Measurements from ENCODE around the gene AFM. TPM values are rescaled to one million over a fixed set of nuclear protein-coding genes. Genes with fewer than 3 reads are reported as not detected.

AFM gene
- total RNA-seq, 1 experiment from 2014 or later: not detected

DNA sequence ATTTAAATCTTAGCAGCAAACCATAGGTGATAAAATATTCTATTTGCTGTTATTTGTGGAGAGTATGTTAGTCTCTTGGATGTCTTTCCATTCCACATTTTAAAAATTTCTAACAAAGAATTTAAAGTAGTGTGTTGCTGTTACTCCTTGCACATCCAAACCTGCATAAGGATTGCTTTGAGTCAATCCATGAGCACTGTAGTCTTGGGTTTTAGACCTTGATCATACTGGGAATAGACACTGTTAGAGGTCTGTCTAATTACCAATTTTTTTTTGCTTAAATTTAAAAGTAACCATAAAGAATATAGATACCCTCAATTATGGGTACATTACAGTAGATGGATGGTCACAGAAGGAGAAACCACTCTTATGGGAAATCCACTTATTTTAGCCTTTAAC lies 44.0 kb upstream of the AFM start:
- Histone ChIP-seq H3K27ac (ENCODE audit: low read depth, low read length) (no peak overlapping the region), H4K20me1 (ENCODE audit: insufficient read depth) (no peaks in the 10 kb centered on the region), H3K4me2 (ENCODE audit: low read length) (no peak overlapping the region), H3K9me2 (ENCODE audit: insufficient read depth) (no peaks in the 10 kb centered on the region), H3K9me3 (ENCODE audit: control insufficient read depth in 1 of 2, insufficient read depth in 1 of 2, low read depth in 1 of 2, low read length in 2 of 2) (no peaks in the 10 kb centered on the region), H3K79me2 (ENCODE audit: insufficient read depth, low read length) (no peaks in the 10 kb centered on the region), H3K36me3 (ENCODE audit: control insufficient read depth in 1 of 2, insufficient read depth in 2 of 2, low read length in 2 of 2) (no peaks in the 10 kb centered on the region), H3K27me3 (ENCODE audit: insufficient read depth, low read length) (no peaks in the 10 kb centered on the region), H3K4me3 (replicated peaks in 1 of 2; ENCODE audit: low read depth in 1 of 2, low read length in 2 of 2) (no peak overlapping the region), H3K9ac (ENCODE audit: low read length) (no peak overlapping the region), H2AFZ (ENCODE audit: low read depth, low read length, poor library complexity, severe bottlenecking) (no peak overlapping the region), H3K4me1 (ENCODE audit: control insufficient read depth in 1 of 2, insufficient read depth in 2 of 2, low read length in 2 of 2) (no peaks in the 10 kb centered on the region)
- no peak for TF ChIP-seq CEBPB (IDR thresholded peaks at IDR 0.05; ENCODE audit: low read depth)
- BruUV-seq (replicated peaks): no TSS peak
- ChIA-PET CTCF (interaction anchor here (2.0 kb wide), 1 partner anchor 8 kb away, joined by 10 read pairs; no protein-coding TSS in a partner anchor), POLR2A (no interaction called here), RAD21 (ENCODE audit: low non-redundant PET in 1 of 2, low total read pairs in 2 of 2, uncharacterized antibody in 2 of 2, unreplicated experiment in 2 of 2) (no interaction called here)
- no peak for ATAC-seq
- intact Hi-C loops (cut with micrococcal nuclease): no loop called here
- DNase-seq (ENCODE audit: low read depth, low spot score): no peak

DNA sequence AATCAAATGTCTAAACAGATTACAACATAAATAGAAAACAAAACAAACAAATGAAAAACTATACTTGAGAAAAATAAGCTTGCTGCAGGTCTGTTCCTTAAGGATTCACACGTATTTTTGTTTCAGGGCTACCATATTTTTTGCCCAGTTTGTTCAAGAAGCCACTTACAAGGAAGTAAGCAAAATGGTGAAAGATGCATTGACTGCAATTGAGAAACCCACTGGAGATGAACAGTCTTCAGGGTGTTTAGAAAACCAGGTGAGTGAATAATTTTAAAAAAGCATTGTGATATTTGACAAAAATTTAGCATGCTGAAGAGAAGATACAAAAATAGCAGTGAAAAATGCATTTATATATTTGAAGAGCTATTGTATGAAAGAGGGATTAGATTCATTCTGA lies 43.5 kb upstream of the AFM start:
- H3K27me3 ChIP-seq (ENCODE audit: insufficient read depth, low read length): no peaks in the 10 kb centered on the region
- no peak overlapping the region for H3K4me3 ChIP-seq (replicated peaks in 1 of 2; ENCODE audit: low read depth in 1 of 2, low read length in 2 of 2)
- ChIA-PET RAD21 (ENCODE audit: low non-redundant PET in 1 of 2, low total read pairs in 2 of 2, uncharacterized antibody in 2 of 2, unreplicated experiment in 2 of 2) (no interaction called here), POLR2A (no interaction called here), CTCF (interaction anchor here (1.0 to 2.0 kb wide), 2 partner anchors 8 to 97 kb away, joined by 5 to 10 read pairs; no protein-coding TSS in a partner anchor)
- no peak overlapping the region for H2AFZ ChIP-seq (ENCODE audit: low read depth, low read length, poor library complexity, severe bottlenecking)
- no peak overlapping the region for H3K27ac ChIP-seq (ENCODE audit: low read depth, low read length)
- H3K9me2 ChIP-seq (ENCODE audit: insufficient read depth): no peaks in the 10 kb centered on the region
- H3K9ac ChIP-seq (ENCODE audit: low read length): no peak overlapping the region
- no TSS peak for BruUV-seq (replicated peaks)
- no peaks in the 10 kb centered on the region for H3K36me3 ChIP-seq (ENCODE audit: control insufficient read depth in 1 of 2, insufficient read depth in 2 of 2, low read length in 2 of 2)
- no peaks in the 10 kb centered on the region for H4K20me1 ChIP-seq (ENCODE audit: insufficient read depth)
- no peaks in the 10 kb centered on the region for H3K4me1 ChIP-seq (ENCODE audit: control insufficient read depth in 1 of 2, insufficient read depth in 2 of 2, low read length in 2 of 2)
- no peaks in the 10 kb centered on the region for H3K79me2 ChIP-seq (ENCODE audit: insufficient read depth, low read length)
- no peaks in the 10 kb centered on the region for H3K9me3 ChIP-seq (ENCODE audit: control insufficient read depth in 1 of 2, insufficient read depth in 1 of 2, low read depth in 1 of 2, low read length in 2 of 2)
- ATAC-seq (no peak), DNase-seq (ENCODE audit: low read depth, low spot score) (no peak)
- intact Hi-C loops (cut with micrococcal nuclease): no loop called here
- TF ChIP-seq ELF1 (IDR thresholded peaks at IDR 0.05; ENCODE audit: borderline replicate concordance, low read depth): no peak
- TF ChIP-seq SIN3A (IDR thresholded peaks at IDR 0.05; ENCODE audit: low read depth): no peak
- TF ChIP-seq, protein P1, sequence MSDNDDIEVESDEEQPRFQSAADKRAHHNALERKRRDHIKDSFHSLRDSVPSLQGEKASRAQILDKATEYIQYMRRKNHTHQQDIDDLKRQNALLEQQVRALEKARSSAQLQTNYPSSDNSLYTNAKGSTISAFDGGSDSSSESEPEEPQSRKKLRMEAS (IDR thresholded peaks at IDR 0.05): no peak
- no peak for TF ChIP-seq FOSL1 (IDR thresholded peaks at IDR 0.05; ENCODE audit: low read depth)
- no peak for TF ChIP-seq SRF (IDR thresholded peaks at IDR 0.05; ENCODE audit: low read depth)
- no peak for TF ChIP-seq JUND (IDR thresholded peaks at IDR 0.05)
- TF ChIP-seq, protein P2, sequence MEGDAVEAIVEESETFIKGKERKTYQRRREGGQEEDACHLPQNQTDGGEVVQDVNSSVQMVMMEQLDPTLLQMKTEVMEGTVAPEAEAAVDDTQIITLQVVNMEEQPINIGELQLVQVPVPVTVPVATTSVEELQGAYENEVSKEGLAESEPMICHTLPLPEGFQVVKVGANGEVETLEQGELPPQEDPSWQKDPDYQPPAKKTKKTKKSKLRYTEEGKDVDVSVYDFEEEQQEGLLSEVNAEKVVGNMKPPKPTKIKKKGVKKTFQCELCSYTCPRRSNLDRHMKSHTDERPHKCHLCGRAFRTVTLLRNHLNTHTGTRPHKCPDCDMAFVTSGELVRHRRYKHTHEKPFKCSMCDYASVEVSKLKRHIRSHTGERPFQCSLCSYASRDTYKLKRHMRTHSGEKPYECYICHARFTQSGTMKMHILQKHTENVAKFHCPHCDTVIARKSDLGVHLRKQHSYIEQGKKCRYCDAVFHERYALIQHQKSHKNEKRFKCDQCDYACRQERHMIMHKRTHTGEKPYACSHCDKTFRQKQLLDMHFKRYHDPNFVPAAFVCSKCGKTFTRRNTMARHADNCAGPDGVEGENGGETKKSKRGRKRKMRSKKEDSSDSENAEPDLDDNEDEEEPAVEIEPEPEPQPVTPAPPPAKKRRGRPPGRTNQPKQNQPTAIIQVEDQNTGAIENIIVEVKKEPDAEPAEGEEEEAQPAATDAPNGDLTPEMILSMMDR (IDR thresholded peaks at IDR 0.05 in 2 of 3, conservative IDR thresholded peaks at IDR 0.05 in 1 of 3; ENCODE audit: borderline replicate concordance in 1 of 3, insufficient read depth in 1 of 3, low read depth in 2 of 3, low read length in 2 of 3): no peak
- TF ChIP-seq POLR2AphosphoS5 (IDR thresholded peaks at IDR 0.05; ENCODE audit: low read depth, low read length): no peak
- no peak for TF ChIP-seq RAD21 (IDR thresholded peaks at IDR 0.05; ENCODE audit: low read depth)
- TF ChIP-seq YY1 (IDR thresholded peaks at IDR 0.05; ENCODE audit: extremely low read depth, insufficient replicate concordance, low read depth, low read length): no peak
- TF ChIP-seq EZH2phosphoT487 (IDR thresholded peaks at IDR 0.05; ENCODE audit: borderline replicate concordance): no peak
- no peak for TF ChIP-seq EZH2 (IDR thresholded peaks at IDR 0.05)
- TF ChIP-seq EGR1 (IDR thresholded peaks at IDR 0.05; ENCODE audit: low read depth): no peak
- TF ChIP-seq TCF7L2 (IDR thresholded peaks at IDR 0.05; ENCODE audit: borderline replicate concordance, extremely low read depth, insufficient read depth, insufficient read length): no peak
- TF ChIP-seq, protein P3, sequence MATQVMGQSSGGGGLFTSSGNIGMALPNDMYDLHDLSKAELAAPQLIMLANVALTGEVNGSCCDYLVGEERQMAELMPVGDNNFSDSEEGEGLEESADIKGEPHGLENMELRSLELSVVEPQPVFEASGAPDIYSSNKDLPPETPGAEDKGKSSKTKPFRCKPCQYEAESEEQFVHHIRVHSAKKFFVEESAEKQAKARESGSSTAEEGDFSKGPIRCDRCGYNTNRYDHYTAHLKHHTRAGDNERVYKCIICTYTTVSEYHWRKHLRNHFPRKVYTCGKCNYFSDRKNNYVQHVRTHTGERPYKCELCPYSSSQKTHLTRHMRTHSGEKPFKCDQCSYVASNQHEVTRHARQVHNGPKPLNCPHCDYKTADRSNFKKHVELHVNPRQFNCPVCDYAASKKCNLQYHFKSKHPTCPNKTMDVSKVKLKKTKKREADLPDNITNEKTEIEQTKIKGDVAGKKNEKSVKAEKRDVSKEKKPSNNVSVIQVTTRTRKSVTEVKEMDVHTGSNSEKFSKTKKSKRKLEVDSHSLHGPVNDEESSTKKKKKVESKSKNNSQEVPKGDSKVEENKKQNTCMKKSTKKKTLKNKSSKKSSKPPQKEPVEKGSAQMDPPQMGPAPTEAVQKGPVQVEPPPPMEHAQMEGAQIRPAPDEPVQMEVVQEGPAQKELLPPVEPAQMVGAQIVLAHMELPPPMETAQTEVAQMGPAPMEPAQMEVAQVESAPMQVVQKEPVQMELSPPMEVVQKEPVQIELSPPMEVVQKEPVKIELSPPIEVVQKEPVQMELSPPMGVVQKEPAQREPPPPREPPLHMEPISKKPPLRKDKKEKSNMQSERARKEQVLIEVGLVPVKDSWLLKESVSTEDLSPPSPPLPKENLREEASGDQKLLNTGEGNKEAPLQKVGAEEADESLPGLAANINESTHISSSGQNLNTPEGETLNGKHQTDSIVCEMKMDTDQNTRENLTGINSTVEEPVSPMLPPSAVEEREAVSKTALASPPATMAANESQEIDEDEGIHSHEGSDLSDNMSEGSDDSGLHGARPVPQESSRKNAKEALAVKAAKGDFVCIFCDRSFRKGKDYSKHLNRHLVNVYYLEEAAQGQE (IDR thresholded peaks at IDR 0.05; ENCODE audit: low read depth): no peak
- no peak for TF ChIP-seq SP1 (IDR thresholded peaks at IDR 0.05; ENCODE audit: low read depth)
- H3K4me2 ChIP-seq (ENCODE audit: low read length): no peak overlapping the region

Measured in HCT116 (cell line).